Posterior vena cava (tissue), 2 donors: Measurements from ENCODE around the gene CLDN5. TPM values are rescaled to one million over a fixed set of nuclear protein-coding genes. Genes with fewer than 3 reads are reported as not detected.
A peak's percentile ranks its signal among the peaks of the same experiment; 100 is the strongest.

ENCODE experiments used
- DNase-seq: peaks from one replicate; pipeline ENCODE4 v3.0.0-alpha.2; 2020; ENCODE audit warnings: low spot score
- intact Hi-C, 2 donors: fragments of 100-400 bp; cut with DNase I; formaldehyde crosslinking; loops; one replicate each; pipeline versions ENCODE4 v1.14.1 to v1.14.2; 2022 to 2023
- total RNA-seq, 2 donors: library from RNA; stranded (reverse); fragmentation: NEBNext Ultra II Directional; extraction: Animal tissue kit (Norgen Biotek cat#: 25700); gene quantifications; one replicate each; pipeline ENCODE4 v1.2.1, GENCODE V29; 2021
- donor health status: DM: yes; HTN: yes; CAD: no.
- donor health status: DM: yes; HTN: yes; CAD: no.

Gene CLDN5
- total RNA-seq, 2 donors from 2014 or later, result 36.4 to 70.1 TPM

- DNase-seq, result peak; percentile 63
- intact Hi-C loops, result no loop called here
These were observed 2.5 kb upstream of the CLDN5 start for GRCh38 chr22:19526702-19527111.

- intact Hi-C loops, result no loop called here
- peak; percentile 57 for DNase-seq
These were observed 2.0 kb upstream of the CLDN5 start for GRCh38 chr22:19526076-19526701.

- intact Hi-C loops, result no loop called here
- DNase-seq, result no peak
These were observed 1.5 kb upstream of the CLDN5 start for GRCh38 chr22:19525666-19526065.

GRCh38 chr22:19525116-19525660 is 978 bp upstream of the CLDN5 start:
- intact Hi-C loops, result no loop called here
- DNase-seq, result peak; percentile 73

GRCh38 chr22:19523240-19524169 is 705 bp downstream of the CLDN5 start:
- DNase-seq, result peak; percentile 68
- intact Hi-C loops, result no loop called here

- intact Hi-C loops, result no loop called here
- peak; percentile 68 for DNase-seq
These were observed 1.4 kb downstream of the CLDN5 start for GRCh38 chr22:19522881-19523239.

GRCh38 chr22:19522190-19522880 is 1.9 kb downstream of the CLDN5 start:
- intact Hi-C loops, result no loop called here
- peak; percentile 64 for DNase-seq

GRCh38 chr22:19520566-19521305 is 3.5 kb downstream of the CLDN5 start:
- DNase-seq, result peak; percentile 45

GRCh38 chr22:19520007-19520406 is 4.2 kb downstream of the CLDN5 start:
- intact Hi-C loops, result no loop called here
- peak; percentile 74 for DNase-seq

More at GRCh38 chr22:19520566-19521305, 3.5 kb downstream of the CLDN5 start:
- intact Hi-C loops, result no loop called here

GRCh38 chr22:19519041-19519926 is 4.9 kb downstream of the CLDN5 start:
- DNase-seq, result peak; percentile 67
- intact Hi-C loops, result loop anchor here in 1 of 2 donors (10.0 kb wide), 1 partner anchor 106 kb away; no protein-coding TSS in a partner anchor

GRCh38 chr22:19518635-19519034 is 5.6 kb downstream of the CLDN5 start:
- DNase-seq, result no peak
- intact Hi-C loops, result loop anchor here in 1 of 2 donors (10.0 kb wide), 1 partner anchor 106 kb away; no protein-coding TSS in a partner anchor

GRCh38 chr22:19517919-19518611 is 6.1 kb downstream of the CLDN5 start:
- intact Hi-C loops, result loop anchor here in 1 of 2 donors (10.0 kb wide), 1 partner anchor 107 kb away; no protein-coding TSS in a partner anchor
- DNase-seq, result peak; percentile 67

- intact Hi-C loops, result loop anchor here in 1 of 2 donors (10.0 kb wide), 1 partner anchor 108 kb away; no protein-coding TSS in a partner anchor
- DNase-seq, result peak; percentile 58
These were observed 7.1 kb downstream of the CLDN5 start for GRCh38 chr22:19517171-19517500.

- intact Hi-C loops, result loop anchor here in 1 of 2 donors (10.0 kb wide), 1 partner anchor 108 kb away; no protein-coding TSS in a partner anchor
- DNase-seq, result peak; percentile 44
These were observed 7.6 kb downstream of the CLDN5 start for GRCh38 chr22:19516378-19517170.

GRCh38 chr22:19515654-19516377 is 8.4 kb downstream of the CLDN5 start:
- DNase-seq, result peak; percentile 58
- intact Hi-C loops, result loop anchor here in 1 of 2 donors (10.0 kb wide), 1 partner anchor 109 kb away; no protein-coding TSS in a partner anchor
